GM18526 (cell line): ENCODE results near the gene ARTN.

Experiments used
- POLR2A ChIP-seq: IDR thresholded peaks from 3 replicates; pipeline ENCODE4 v1.6.1; 2011; ENCODE audit not compliant: insufficient read length; ENCODE audit errors: extremely low read depth

ARTN gene, protein sequence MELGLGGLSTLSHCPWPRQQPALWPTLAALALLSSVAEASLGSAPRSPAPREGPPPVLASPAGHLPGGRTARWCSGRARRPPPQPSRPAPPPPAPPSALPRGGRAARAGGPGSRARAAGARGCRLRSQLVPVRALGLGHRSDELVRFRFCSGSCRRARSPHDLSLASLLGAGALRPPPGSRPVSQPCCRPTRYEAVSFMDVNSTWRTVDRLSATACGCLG

DNA sequence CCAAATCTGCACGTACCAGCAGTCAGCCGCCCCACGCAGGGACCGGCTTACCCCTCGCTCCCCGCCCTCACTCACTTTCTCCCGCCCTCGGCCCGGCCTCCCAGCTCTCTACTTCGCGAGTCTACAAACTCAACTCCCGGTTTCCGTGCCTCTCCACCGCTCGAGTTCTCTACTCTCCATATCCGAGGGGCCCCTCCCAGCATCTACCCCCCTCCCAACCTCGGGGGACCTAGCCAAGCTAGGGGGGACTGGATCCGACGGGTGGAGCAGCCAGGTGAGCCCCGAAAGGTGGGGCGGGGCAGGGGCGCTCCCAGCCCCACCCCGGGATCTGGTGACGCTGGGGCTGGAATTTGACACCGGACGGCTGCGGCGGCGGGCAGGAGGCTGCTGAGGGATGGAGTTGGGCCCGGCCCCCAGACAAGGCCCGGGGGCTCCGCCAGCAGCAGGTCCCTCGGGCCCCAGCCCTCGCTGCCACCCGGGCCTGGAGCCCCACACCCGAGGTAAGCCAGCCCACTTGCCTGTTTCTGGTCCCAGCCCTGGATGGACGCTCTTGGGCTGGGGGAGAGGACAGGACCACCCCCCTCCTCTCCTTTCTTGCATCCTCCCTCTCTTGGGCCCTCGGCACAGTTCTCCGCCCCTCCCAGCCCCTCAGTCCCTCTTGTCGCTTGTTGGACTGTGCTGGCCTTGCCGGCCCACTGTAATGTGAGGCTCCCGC, at the start of gene ARTN:
ARTN (plus strand) TSS at position 416 of the 715 bp plus-strand sequence. CDS start 1,856 bp downstream, outside the sequence.
- TF ChIP-seq POLR2A, result no peak

DNA sequence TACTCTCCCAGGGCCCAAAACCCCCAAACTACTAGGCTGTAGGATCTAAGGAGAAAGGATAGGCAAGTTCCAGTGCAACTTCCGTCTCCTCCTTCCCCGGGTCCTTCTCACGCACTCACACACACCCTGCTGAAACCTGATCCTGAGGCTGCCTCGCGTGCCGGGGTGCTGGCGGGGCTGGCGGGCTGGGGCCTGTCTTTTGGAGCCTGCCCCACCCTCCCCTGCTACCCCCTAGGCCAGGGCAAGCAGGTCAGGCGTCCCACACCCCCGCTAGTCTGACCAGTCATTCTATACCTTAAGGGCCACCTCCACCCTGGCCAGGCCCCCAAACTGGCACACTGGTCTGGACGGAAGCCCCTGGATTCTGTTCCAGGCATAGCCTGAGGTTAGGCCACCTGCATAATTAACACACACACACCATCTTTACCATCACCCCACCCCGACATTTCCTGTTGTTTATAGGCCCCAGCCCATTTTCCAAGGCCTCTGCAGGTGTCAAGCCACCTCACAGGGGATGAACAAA, 48.3 kb upstream of the ARTN start:
- no peak for TF ChIP-seq POLR2A

DNA sequence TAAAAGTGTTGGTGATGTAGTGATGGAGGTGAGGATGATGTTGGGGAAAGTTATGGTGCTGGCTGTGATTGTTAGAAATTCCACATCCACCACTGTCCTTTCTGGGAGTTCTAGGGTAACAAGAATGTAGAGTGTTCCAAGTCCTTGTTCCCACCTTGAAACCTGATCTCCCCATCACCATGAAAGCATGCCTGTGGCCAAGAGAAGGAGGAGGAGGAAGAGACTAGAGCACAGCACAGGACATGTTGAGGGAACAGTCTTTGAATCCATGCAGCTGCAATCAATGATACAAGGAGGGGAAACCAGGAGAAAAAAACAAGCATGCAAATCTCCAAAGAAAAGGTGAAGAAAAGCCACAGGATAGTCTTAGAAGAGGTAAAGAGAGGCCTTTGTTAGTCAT, 45.9 kb upstream of the ARTN start:
- no peak for TF ChIP-seq POLR2A

DNA sequence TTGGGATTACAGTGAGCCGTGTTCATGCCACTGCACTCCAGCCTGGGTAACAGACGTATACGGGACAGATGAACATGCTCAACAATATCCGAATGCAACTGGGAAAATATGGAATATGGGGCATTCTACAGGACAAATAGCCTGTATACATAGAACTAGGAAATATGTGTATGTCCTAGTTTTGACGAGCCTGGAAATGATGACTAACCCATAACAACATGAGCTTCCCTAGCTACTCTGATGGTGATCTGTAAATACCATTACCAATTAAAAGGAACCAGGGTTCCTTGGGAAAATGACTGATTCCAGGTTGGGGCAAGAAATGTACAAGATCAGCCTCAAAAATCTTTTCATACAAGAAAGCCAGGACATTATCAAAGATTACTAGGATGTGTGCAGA, 42.8 kb upstream of the ARTN start:
- no peak for TF ChIP-seq POLR2A

DNA sequence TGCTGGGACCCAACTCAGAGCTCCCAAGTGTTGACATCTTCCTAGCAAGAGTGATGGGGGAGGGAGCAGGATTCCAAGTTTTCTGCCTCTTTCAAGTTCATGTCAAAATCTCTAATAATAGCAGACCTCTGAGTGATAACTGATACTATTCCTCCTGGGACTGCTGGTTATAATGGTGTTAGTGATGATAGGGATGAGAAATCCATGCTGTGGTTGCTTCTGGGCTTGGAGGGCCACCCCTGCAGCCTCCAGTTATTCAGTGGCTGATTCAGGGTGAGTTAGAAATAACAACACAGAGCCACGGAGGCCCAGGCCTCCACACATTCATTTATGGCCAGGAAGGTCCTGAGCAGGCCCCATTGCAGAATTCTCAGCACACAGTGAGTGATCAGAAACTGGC, 40.6 kb upstream of the ARTN start:
- no peak for TF ChIP-seq POLR2A

GRCh38 chr1:43898981-43899380, 34.6 kb upstream of the ARTN start:
- TF ChIP-seq POLR2A, result no peak

- no peak for TF ChIP-seq POLR2A
Measured at GRCh38 chr1:43900386-43900785, 33.2 kb upstream of the ARTN start.

- TF ChIP-seq POLR2A, result no peak
Measured at GRCh38 chr1:43901196-43901961, 32.2 kb upstream of the ARTN start.

DNA sequence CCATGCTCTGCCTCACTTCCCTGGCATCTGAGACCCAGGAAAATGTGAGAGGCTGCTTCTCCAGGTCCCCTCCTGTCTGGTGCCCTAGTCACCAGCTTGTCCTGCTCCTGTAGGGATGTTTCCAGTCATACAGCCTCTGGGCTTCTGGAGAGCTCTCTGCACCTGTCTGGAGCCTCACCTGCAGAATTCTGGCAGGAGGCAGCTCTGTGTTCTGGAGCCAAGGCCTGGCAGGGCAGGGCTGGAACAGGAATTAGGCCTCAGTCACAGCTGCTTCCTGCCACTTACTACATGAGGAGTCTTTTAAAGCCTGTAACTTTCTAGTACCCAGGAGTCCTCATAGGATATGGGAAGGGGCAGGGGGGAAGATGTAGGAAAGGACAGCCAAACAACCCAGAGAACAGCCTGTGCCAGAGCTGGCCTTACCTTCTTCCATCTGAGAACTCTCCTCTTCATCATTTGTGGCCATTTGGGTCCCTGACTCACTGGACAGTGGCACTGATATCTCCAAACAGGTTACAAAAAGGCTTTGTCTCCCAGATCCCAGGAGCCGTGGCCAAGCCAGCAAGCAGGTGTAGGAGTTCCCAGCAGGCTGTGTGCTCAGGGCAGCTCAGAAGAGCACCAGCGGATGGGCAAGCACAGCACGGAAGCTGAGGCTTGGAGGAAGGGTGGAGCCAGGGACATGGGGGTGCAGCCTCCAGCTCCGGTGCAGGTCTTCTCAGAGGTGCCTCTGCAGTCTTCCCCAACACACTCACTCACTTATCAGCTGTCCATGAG, 31.4 kb upstream of the ARTN start:
- no peak for TF ChIP-seq POLR2A

GRCh38 chr1:43904660-43905551, 28.7 kb upstream of the ARTN start:
- TF ChIP-seq POLR2A, result no peak

- TF ChIP-seq POLR2A, result no peak
Measured at GRCh38 chr1:43908226-43908625, 25.4 kb upstream of the ARTN start.

DNA sequence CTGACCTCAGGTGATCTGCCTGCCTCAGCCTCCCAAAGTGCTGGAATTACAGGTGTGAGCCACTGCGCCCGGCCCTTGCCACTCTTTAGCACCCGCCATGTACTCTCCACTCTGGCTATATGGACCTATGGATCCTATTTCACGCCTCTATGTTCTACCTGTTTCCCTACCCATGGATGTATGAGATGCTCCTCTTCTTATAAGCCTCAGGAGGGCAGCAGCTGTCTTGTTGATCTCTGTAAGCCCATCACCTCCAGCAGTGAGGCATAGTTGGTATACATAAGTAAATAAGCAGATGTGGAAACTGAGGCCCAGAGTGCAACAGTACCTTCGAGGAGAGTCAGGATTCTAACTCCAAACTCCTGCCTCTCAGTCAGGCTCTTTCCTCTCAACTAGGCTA, 24.7 kb upstream of the ARTN start:
- TF ChIP-seq POLR2A, result no peak

- TF ChIP-seq POLR2A, result no peak
Measured at GRCh38 chr1:43910343-43910742, 23.3 kb upstream of the ARTN start.

DNA sequence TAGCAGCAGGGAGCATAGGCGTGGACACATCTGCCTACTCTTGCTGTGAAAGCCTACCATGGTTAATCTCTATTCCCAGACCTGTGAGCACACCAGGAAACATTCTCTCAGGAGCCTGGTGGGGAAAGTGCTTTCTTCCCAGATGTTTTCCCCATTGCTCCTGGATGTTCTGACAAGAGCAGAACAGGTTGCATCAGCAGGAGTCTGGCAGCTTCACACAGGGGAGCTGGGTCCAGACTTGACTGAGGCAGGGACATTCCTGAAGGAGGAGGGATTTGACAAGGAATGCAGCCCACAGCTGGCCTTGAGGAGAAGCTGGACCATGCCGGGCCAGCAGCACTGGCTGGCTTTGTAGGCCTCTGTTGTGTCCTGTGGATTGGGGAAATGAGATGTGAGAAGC, 21.0 kb upstream of the ARTN start:
- TF ChIP-seq POLR2A, result no peak

GRCh38 chr1:43913051-43913501, 20.5 kb upstream of the ARTN start:
- no peak for TF ChIP-seq POLR2A
